HG03108 (cell line): ENCODE data around the gene NKX2-1.
"Not testable (repeated sequence)": the region's sequence is repeated elsewhere in the genome, so short reads cannot be mapped to it uniquely, and the experiment has no call there.

Experiments used
- ATAC-seq: cut with Tn5 transposase; IDR thresholded peaks from one replicate; pipeline ENCODE4 v1.9.1; 2021; ENCODE audit warnings: moderate library complexity; ENCODE audit not compliant: unreplicated experiment

The NKX2-1 gene

GRCh38 chr14:36505892-36506731 lies 13.9 kb downstream of the NKX2-1 start:
- ATAC-seq, result no peak

- no peak for ATAC-seq
Observed at GRCh38 chr14:36505181-36505815, 14.7 kb downstream of the NKX2-1 start.

DNA sequence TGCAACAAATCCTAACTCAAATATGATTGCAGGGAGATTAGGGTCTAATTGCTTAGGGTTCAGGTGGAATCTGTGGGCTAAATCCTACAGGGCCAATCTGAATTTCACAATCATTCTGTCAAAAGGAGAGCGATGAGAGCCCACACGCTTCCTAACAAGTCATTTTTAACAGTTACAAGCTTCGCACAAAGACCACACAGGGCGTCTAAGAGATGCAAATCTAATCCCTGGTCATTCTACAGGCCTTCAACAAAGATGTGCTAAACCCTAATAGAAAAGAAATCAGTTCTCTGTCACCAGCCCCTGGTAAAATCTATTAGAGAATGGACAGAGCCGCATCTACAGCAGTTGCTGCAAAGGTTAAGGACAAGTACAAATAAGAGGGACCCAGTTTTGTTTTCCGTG lies 15.3 kb downstream of the NKX2-1 start:
- no peak for ATAC-seq

- no peak for ATAC-seq
Observed at GRCh38 chr14:36503771-36504741, 16.0 kb downstream of the NKX2-1 start.

GRCh38 chr14:36502558-36503508 lies 17.2 kb downstream of the NKX2-1 start:
- no peak for ATAC-seq

GRCh38 chr14:36498938-36499337 lies 21.1 kb downstream of the NKX2-1 start:
- ATAC-seq, result no peak

DNA sequence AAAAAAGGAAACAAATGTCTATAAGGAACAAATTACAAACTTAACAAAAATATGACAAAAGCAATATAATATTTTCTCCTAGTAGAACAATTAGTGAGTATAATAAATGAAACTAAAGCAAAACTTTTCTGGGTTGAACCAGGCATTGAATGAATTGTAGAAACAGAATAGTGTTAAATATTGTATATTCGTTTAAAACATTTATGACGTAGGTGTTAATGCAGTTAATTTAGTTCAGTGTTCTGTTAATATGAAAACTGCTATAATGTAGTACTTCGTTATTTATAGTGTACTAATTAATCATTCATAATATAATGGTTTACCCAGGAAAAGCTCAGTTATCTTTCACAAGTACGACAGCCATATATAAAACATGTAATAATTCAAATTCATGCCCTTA lies 23.7 kb downstream of the NKX2-1 start:
- ATAC-seq, result no peak

GRCh38 chr14:36495666-36496065 lies 24.4 kb downstream of the NKX2-1 start:
- no peak for ATAC-seq

DNA sequence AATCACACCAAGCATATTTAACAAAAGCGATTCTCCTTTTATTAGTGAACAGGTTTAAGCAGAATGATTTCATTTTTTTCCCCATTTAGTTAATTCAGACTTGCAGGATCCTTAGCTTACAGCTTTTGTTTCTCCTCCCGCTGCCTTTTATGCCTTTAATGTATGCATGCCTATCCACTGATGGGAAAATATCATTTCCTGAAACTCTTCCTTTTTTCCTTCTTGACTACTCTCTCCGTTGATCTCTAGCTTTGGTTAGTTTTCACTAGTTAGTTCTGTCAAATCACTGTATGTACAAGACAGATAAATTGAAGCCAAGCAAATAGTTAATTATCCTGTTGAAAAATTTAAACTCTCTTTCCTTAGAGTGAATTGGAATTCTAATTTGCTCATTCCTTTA lies 26.3 kb downstream of the NKX2-1 start:
- no peak for ATAC-seq

GRCh38 chr14:36485773-36486172 lies 34.3 kb downstream of the NKX2-1 start:
- ATAC-seq, result no peak

GRCh38 chr14:36479344-36479743 lies 40.7 kb downstream of the NKX2-1 start:
- ATAC-seq, result no peak

DNA sequence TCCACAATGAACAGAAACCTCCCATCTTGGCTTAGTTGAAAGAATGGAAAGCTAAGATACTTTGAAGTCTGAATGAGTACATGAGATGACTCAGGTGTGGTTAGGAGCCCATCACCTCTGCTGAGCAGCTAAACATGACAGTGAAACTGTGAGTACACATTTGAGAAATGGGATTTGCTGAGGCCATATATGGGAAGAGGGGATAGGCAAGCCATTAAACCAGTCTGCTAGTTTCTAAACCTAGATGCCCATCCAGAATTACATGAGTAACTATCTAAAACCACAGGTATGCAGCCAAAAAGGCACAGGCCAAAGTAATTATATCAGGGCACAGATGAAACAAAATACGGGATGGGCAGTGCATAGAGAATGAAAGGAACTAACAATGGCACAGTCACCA lies 41.2 kb downstream of the NKX2-1 start:
- ATAC-seq, result no peak

DNA sequence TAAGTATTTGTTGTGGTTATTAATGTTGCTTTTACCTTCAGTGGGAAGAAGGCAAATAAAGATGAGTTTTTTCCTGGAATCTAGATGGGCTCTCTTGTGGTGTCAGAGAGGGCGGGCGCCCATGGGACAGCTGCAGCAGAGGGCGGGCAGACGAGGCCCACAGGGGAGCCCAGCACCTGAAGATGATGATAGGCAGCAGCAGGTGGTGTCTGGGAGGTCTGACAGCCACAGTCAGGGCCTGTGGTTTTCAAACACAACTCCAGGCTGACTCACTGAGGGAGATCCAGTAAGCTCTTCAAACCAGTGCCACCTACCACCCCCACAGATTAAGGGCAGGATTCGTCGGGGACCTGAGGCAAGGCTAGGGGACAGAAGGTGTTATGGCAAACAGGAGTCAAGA lies 42.8 kb downstream of the NKX2-1 start:
- ATAC-seq, result no peak

DNA sequence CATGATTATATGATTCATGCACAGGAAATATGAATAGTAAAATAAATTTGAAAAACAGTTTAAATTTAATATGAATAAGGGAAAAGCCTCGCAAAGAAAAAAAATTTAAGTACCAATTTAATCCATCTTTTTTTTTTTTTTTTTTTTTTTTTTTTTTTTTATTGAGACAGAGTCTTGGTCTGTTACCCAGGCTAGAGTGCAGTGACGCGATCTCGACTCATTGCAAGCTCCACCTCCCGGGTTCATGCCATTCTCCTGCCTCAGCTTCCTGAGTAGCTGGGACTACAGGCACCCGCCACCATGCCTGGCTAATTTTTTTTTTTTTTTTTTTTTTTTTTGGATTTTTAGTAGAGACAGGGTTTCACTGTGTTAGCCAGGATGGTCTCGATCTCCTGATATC lies 44.0 kb downstream of the NKX2-1 start:
- not testable (repeated sequence) for ATAC-seq

DNA sequence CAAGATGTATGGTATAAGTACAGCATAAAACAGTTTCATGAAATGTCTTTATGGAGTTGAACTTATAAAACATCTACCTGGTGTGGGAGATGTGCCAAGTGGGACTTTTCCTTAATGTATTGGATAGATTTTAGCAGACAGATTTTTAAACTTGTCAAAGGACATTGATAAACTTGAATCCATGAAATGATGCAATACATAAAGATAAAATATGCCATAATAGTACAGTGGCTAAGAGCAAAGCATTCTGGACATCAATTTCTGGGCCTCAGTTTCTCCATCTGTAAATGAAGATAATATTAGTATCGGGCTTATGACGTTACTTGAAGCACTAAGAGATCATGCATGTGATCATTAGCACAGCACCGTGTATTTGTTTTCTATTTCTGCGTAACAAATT lies 45.4 kb downstream of the NKX2-1 start:
- no peak for ATAC-seq

DNA sequence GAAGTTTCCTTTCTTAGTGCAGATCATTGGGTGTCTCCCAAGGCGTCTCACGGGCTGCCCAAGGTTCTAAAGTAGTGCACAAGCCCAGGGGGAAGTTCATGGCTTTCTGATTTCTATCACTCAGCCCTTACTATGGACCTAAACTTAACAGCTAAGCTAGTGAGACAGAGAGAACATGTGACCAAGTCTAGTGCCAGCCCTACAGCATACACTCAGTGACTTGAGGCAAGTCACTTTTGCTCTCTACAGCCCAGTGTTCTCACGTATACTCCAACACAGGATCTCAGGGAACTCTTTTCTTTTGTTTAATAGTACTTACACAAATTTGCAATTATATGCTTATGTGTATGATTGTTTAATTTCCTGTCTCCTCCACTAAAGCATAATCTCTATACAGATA lies 48.6 kb downstream of the NKX2-1 start:
- no peak for ATAC-seq

DNA sequence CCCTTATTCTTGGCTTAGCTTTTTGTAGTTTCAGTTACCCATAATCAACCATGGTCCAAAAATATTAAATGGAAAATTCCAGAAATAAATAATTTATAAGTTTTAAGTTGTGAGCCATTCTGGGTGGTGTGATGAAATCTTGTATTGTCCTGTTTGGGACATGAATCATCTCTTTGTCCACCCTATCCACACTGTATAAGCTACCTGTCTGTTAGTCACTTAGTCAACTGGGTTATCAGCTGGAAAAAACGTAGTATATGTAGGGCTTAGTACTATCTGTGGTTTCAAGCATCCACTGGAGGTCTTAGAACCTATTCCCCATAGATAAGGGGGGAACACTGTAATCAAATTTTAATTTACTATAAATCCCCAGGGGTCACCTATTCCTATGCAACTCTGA lies 52.7 kb downstream of the NKX2-1 start:
- no peak for ATAC-seq
